MCF 10A (cell line): Measurements from ENCODE around the gene SUN2. TPM values are rescaled to one million over a fixed set of nuclear protein-coding genes. Genes with fewer than 3 reads are reported as not detected.

ENCODE experiments used
- BruUV-seq: library from RNA; stranded (reverse); fragments of 400-500 nt; replicated peaks from 2 replicates; lab custom pipeline; 2021; lab: Mats Ljungman, UMichigan
- CTCF ChIA-PET: fragments of 300-600 bp; sonication (Branson Sonifier 250); formaldehyde crosslinking; extraction: SDS; loops from one replicate; lab custom pipeline; 2021; ENCODE audit warnings: antibody characterized with exemption, inconsistent platforms; lab: Yijun Ruan, JAX
- POLR2A ChIA-PET: fragments of 300-600, 350-650 bp; sonication (Branson Sonifier 250); formaldehyde crosslinking; extraction: SDS; loops from one replicate; lab custom pipeline; 2020; ENCODE audit warnings: antibody characterized with exemption, inconsistent platforms; lab: Yijun Ruan, JAX
- DNase-seq: peaks from one replicate; pipeline ENCODE4 v3.0.0-alpha.2; 2018; ENCODE audit not compliant: unreplicated experiment
- H3K27ac Mint-ChIP-seq: one replicate; pipeline ENCODE4 v1.8.0; 2022; ENCODE audit warnings: mild to moderate bottlenecking, low read depth, mixed read lengths; ENCODE audit not compliant: unreplicated experiment
- H3K27me3 Mint-ChIP-seq: one replicate; pipeline ENCODE4 v1.8.0; 2022; ENCODE audit warnings: mixed read lengths; ENCODE audit not compliant: insufficient read depth, unreplicated experiment
- H3K36me3 Mint-ChIP-seq: one replicate; pipeline ENCODE4 v1.8.0; 2022; ENCODE audit warnings: mild to moderate bottlenecking, moderate library complexity, mixed read lengths; ENCODE audit not compliant: insufficient read depth, unreplicated experiment
- H3K4me1 Mint-ChIP-seq: one replicate; pipeline ENCODE4 v1.8.0; 2022; ENCODE audit warnings: mixed read lengths; ENCODE audit not compliant: insufficient read depth, unreplicated experiment
- H3K4me3 Mint-ChIP-seq: one replicate; pipeline ENCODE4 v1.8.0; 2022; ENCODE audit warnings: mild to moderate bottlenecking, moderate library complexity, mixed read lengths; ENCODE audit not compliant: unreplicated experiment
- H3K9me3 Mint-ChIP-seq: one replicate; pipeline ENCODE4 v1.8.0; 2022; ENCODE audit warnings: mixed read lengths; ENCODE audit not compliant: unreplicated experiment
- intact Hi-C: fragments of 100-400 bp; cut with micrococcal nuclease; formaldehyde crosslinking; loops from 2 replicates; pipeline ENCODE4 v1.14.1; 2022
- total RNA-seq: library from RNA; stranded (reverse); gene quantifications from 2 replicates; pipeline ENCODE4 v1.2.3, GENCODE V29; 2022
- TF ChIP-seq, protein P1 (sequence below): fragments of 200-600 bp; IDR thresholded peaks from one replicate; pipeline ENCODE4 v1.8.0; 2022; ENCODE audit warnings: antibody characterized with exemption, mild to moderate bottlenecking; ENCODE audit not compliant: unreplicated experiment

Gene SUN2
- total RNA-seq, 1 experiment from 2014 or later = 66.8 TPM

- no peak for DNase-seq
- intact Hi-C loops = no loop called here
- BruUV-seq = no TSS peak
- Mint-ChIP-seq H3K27ac (no peak overlapping the region), H3K4me3 (no peak overlapping the region), H3K27me3 (no peaks in the 10 kb centered on the region), H3K4me1 (peaks cover 7% of the 10 kb centered on the region), H3K36me3 (peaks cover 92% of the 10 kb centered on the region), H3K9me3 (no peaks in the 10 kb centered on the region)
- TF ChIP-seq, protein P1, sequence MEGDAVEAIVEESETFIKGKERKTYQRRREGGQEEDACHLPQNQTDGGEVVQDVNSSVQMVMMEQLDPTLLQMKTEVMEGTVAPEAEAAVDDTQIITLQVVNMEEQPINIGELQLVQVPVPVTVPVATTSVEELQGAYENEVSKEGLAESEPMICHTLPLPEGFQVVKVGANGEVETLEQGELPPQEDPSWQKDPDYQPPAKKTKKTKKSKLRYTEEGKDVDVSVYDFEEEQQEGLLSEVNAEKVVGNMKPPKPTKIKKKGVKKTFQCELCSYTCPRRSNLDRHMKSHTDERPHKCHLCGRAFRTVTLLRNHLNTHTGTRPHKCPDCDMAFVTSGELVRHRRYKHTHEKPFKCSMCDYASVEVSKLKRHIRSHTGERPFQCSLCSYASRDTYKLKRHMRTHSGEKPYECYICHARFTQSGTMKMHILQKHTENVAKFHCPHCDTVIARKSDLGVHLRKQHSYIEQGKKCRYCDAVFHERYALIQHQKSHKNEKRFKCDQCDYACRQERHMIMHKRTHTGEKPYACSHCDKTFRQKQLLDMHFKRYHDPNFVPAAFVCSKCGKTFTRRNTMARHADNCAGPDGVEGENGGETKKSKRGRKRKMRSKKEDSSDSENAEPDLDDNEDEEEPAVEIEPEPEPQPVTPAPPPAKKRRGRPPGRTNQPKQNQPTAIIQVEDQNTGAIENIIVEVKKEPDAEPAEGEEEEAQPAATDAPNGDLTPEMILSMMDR = no peak
- ChIA-PET CTCF (interaction anchor here (0.9 kb wide), 1 partner anchor 47 kb away, joined by 5 read pairs; the partner anchor contains the start of gene TOMM22), POLR2A (interaction anchor here (1.2 to 2.4 kb wide), 3 partner anchors 14 to 29 kb away, joined by 3 to 6 read pairs (median 3); partner anchors contain the start of gene GTPBP1)
Measured at GRCh38 chr22:38728871-38729796, 26.7 kb downstream of the SUN2 start.

DNA sequence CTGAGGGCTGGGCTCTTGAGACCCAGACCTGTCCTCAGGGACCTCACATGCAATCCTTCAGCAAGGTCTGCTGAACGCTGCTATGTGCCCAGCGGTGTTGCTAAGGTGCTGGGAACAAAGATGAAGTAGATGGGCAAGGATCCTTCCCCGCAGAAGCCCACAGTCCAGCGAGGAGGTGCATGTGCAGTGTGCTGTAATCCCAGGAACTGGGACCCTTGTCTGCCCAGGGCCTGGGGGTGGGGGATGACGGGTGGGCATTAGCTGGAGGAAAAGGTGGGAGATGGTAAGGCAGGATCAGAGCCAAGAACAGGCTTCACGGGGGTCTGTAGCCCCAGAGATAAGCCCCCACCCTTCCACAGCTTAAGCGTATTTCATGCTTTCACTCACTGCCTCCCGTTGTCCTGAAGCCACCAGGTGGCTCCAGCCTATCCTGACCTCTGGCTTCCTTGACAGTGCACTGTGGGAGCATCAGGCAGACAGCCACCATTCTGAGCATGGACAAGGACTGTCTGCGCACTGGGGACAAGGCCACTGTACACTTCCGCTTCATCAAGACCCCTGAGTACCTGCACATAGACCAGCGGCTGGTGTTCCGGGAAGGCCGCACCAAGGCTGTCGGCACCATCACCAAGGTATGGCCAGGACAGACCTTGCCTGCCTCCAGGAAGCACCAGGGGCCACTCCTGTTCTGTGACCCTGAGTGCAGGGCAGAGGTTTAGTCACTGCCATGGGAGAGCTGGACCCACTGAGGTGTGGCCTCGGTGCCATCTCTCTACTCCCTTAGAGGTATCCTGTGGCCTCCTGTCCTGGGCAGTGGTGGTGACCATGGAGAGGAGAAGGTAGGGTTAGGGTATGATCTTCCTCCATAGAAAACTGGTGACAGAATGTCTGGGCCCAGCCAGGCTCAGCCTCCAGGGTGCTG, 28.0 kb downstream of the SUN2 start:
- Mint-ChIP-seq H3K9me3 (no peaks in the 10 kb centered on the region), H3K4me3 (no peak overlapping the region), H3K27ac (no peak overlapping the region), H3K27me3 (no peaks in the 10 kb centered on the region), H3K4me1 (no peaks in the 10 kb centered on the region), H3K36me3 (peaks cover 90% of the 10 kb centered on the region)
- CTCF ChIA-PET = interaction anchor here (0.6 to 0.9 kb wide), 2 partner anchors 46 to 123 kb away, joined by 3 to 5 read pairs; partner anchors contain the start of gene TOMM22
- TF ChIP-seq, protein P1 = no peak
- no peak for DNase-seq
- POLR2A ChIA-PET = interaction anchor here (2.4 kb wide), 1 partner anchor 22 kb away, joined by 6 read pairs; the partner anchor contains the start of gene GTPBP1
- intact Hi-C loops = no loop called here
- no TSS peak for BruUV-seq

DNA sequence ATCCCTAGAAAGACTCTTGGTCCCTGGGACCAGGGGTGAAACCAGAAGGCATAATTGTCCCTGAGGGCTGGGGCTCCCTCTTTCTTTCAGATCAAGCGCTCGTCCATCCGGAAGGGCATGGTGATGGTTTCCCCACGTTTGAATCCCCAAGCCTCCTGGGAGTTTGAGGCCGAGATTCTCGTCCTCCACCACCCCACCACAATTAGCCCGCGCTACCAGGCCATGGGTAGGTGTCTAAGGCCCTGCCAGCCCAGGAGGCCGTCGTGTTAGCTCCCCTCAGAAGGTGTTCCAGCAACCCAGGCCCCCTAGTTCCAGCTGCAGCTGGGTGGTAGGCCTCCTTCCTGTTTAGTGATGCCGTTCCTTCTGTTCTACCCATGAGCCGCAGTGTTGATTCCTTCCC, 28.7 kb downstream of the SUN2 start:
- Mint-ChIP-seq H3K4me3 (no peak overlapping the region), H3K27ac (no peak overlapping the region), H3K27me3 (no peaks in the 10 kb centered on the region), H3K9me3 (no peaks in the 10 kb centered on the region), H3K4me1 (no peaks in the 10 kb centered on the region), H3K36me3 (peaks cover 91% of the 10 kb centered on the region)
- intact Hi-C loops = no loop called here
- BruUV-seq = no TSS peak
- TF ChIP-seq, protein P1 = no peak
- ChIA-PET CTCF (interaction anchor here (0.6 to 1.0 kb wide), 2 partner anchors 39 to 124 kb away, joined by 3 read pairs; no protein-coding TSS in a partner anchor), POLR2A (no interaction called here)
- no peak for DNase-seq
